Measurements from ENCODE around the gene CST7. TPM values are rescaled to one million over a fixed set of nuclear protein-coding genes. Genes with fewer than 3 reads are reported as not detected.

Gene CST7
- total RNA-seq, 1 experiment from 2014 or later = not detected

DNA sequence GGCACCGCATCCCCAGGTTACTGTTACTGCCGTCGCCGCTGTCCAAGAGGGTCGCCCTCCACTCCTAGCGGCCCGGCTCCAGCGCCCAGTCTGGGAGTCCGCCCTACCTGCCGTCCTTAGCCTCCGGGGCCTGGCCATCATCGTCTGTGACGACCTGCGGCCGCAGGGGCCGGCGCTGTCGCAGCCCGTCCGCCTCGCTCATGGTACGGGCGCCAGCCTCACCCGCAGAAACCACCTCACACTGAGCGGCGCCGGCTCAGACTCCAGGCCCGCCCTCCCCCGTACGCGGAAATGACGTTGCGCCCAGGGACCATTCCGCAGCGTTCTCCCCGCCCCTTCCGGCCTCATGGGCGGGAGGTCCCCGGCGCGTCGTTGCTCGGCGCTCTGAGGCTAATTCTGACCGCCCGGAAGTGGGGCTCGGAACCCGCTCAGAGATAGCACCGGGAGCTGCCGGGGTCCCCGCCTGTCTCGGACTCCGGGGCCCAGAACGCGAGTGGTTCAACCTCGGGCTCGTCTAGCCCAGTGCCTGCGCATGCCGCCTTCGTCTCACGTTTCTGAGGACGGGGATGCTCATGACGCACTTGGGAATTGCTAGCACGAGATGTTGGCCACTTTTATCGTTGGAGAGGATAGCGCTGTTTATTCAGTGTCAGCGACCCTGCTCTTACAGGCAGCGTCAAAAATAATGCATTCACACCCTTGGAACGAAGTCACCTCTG, 43.6 kb downstream of the CST7 start, which contains the start of gene APMAP (continued):
- TF ChIP-seq, protein P1, sequence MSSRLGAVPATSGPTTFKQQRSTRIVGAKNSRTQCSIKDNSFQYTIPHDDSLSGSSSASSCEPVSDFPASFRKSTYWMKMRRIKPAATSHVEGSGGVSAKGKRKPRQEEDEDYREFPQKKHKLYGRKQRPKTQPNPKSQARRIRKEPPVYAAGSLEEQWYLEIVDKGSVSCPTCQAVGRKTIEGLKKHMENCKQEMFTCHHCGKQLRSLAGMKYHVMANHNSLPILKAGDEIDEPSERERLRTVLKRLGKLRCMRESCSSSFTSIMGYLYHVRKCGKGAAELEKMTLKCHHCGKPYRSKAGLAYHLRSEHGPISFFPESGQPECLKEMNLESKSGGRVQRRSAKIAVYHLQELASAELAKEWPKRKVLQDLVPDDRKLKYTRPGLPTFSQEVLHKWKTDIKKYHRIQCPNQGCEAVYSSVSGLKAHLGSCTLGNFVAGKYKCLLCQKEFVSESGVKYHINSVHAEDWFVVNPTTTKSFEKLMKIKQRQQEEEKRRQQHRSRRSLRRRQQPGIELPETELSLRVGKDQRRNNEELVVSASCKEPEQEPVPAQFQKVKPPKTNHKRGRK (CRISPR knock-in tag; IDR thresholded peaks at IDR 0.05; ENCODE audit: borderline replicate concordance) = 0 out of 2 replicates have a peak, but pooled peaks have one; percentile 43
- TF ChIP-seq TP53 (CRISPR knock-in tag; IDR thresholded peaks at IDR 0.05) = 0 out of 2 replicates have a peak, but pooled peaks have one; percentile 67
- TF ChIP-seq, protein P2, sequence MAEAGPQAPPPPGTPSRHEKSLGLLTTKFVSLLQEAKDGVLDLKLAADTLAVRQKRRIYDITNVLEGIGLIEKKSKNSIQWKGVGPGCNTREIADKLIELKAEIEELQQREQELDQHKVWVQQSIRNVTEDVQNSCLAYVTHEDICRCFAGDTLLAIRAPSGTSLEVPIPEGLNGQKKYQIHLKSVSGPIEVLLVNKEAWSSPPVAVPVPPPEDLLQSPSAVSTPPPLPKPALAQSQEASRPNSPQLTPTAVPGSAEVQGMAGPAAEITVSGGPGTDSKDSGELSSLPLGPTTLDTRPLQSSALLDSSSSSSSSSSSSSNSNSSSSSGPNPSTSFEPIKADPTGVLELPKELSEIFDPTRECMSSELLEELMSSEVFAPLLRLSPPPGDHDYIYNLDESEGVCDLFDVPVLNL (CRISPR knock-in tag; IDR thresholded peaks at IDR 0.05; ENCODE audit: borderline replicate concordance, low read depth) = peak; percentile 36; the same call in 1 of the 2 replicates
- no peak for TF ChIP-seq NR1H2 (CRISPR knock-in tag; IDR thresholded peaks at IDR 0.05)
- TF ChIP-seq ZSCAN18 (CRISPR knock-in tag; IDR thresholded peaks at IDR 0.05) = no peak
- no peak for TF ChIP-seq TCF7 (CRISPR knock-in tag; IDR thresholded peaks at IDR 0.05; ENCODE audit: low read depth)
- TF ChIP-seq, protein P3, sequence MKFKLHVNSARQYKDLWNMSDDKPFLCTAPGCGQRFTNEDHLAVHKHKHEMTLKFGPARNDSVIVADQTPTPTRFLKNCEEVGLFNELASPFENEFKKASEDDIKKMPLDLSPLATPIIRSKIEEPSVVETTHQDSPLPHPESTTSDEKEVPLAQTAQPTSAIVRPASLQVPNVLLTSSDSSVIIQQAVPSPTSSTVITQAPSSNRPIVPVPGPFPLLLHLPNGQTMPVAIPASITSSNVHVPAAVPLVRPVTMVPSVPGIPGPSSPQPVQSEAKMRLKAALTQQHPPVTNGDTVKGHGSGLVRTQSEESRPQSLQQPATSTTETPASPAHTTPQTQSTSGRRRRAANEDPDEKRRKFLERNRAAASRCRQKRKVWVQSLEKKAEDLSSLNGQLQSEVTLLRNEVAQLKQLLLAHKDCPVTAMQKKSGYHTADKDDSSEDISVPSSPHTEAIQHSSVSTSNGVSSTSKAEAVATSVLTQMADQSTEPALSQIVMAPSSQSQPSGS (CRISPR knock-in tag; IDR thresholded peaks at IDR 0.05; ENCODE audit: borderline replicate concordance, low read depth) = peak; percentile 71
- TF ChIP-seq FOXK1 (CRISPR knock-in tag; IDR thresholded peaks at IDR 0.05) = peak; percentile 86
- TF ChIP-seq ZNF219 (CRISPR knock-in tag; IDR thresholded peaks at IDR 0.05; ENCODE audit: borderline replicate concordance) = no peak
- TF ChIP-seq ZBTB21 (CRISPR knock-in tag; IDR thresholded peaks at IDR 0.05; ENCODE audit: borderline replicate concordance) = no peak
- TF ChIP-seq, protein P4, sequence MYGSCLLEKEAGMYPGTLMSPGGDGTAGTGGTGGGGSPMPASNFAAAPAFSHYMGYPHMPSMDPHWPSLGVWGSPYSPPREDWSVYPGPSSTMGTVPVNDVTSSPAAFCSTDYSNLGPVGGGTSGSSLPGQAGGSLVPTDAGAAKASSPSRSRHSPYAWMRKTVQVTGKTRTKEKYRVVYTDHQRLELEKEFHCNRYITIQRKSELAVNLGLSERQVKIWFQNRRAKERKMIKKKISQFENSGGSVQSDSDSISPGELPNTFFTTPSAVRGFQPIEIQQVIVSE (CRISPR knock-in tag; IDR thresholded peaks at IDR 0.05; ENCODE audit: borderline replicate concordance) = no peak
- no peak for TF ChIP-seq JAZF1 (CRISPR knock-in tag; IDR thresholded peaks at IDR 0.05)
- no peak for TF ChIP-seq GRHL2 (CRISPR knock-in tag; IDR thresholded peaks at IDR 0.05; ENCODE audit: insufficient replicate concordance, severe bottlenecking)
- no peak for TF ChIP-seq ZNF396 (CRISPR knock-in tag; IDR thresholded peaks at IDR 0.05; ENCODE audit: borderline replicate concordance)
- no peak for TF ChIP-seq ZNF317 (CRISPR knock-in tag; IDR thresholded peaks at IDR 0.05; ENCODE audit: borderline replicate concordance, low read depth)
- TF ChIP-seq NR3C1 (CRISPR knock-in tag; conservative IDR thresholded peaks at IDR 0.05; ENCODE audit: low read depth) = 0 out of 2 replicates have a peak, but pooled peaks have one; percentile 27
- no peak for TF ChIP-seq AR (CRISPR knock-in tag; IDR thresholded peaks at IDR 0.05)
- TF ChIP-seq USF1 (CRISPR knock-in tag; IDR thresholded peaks at IDR 0.05) = peak; percentile 64; the same call in 1 of the 2 replicates
- no peak for TF ChIP-seq RORB (CRISPR knock-in tag; IDR thresholded peaks at IDR 0.05)
- TF ChIP-seq CREB1 (CRISPR knock-in tag; IDR thresholded peaks at IDR 0.05) = peak; percentile 46; the same call in 1 of the 2 replicates
- TF ChIP-seq NFATC4 (CRISPR knock-in tag; IDR thresholded peaks at IDR 0.05) = no peak
- TF ChIP-seq MXD4 (CRISPR knock-in tag; IDR thresholded peaks at IDR 0.05; ENCODE audit: borderline replicate concordance) = no peak
- TF ChIP-seq ELF4 (CRISPR knock-in tag; IDR thresholded peaks at IDR 0.05; ENCODE audit: low read depth) = no peak
- TF ChIP-seq NFE2L1 (CRISPR knock-in tag; IDR thresholded peaks at IDR 0.05) = peak; percentile 85; the same call in 1 of the 2 replicates
